C4-2B (cell line): ENCODE results near the gene CIC.

ENCODE experiments used
- CTCF ChIP-seq: fragments of 450-650 bp; conservative IDR thresholded peaks from 2 replicates; pipeline ENCODE4 v1.5.1; 2017; ENCODE audit warnings: mild to moderate bottlenecking
- ZFX ChIP-seq: fragments of 450-650 bp; IDR thresholded peaks from 2 replicates; pipeline ENCODE4 v1.6.1; 2017

- TF ChIP-seq CTCF (no peak), ZFX (no peak; the same call in 1 of the 2 replicates)
These were observed 49.0 kb upstream of the CIC start, which contains the start of gene ZNF526 for GRCh38 chr19:42219812-42220750.
